ENCODE data around the gene KLHL21. TPM values are rescaled to one million over a fixed set of nuclear protein-coding genes. Genes with fewer than 3 reads are reported as not detected.

The KLHL21 gene
- total RNA-seq, 2 donors from 2014 or later, result 10.9 to 13.2 TPM

- WGBS, 2 experiments (ENCODE audit: insufficient coverage in 1 of 2, insufficient read length in 1 of 2), result 92 to 100% methylated on average over 2 to 7 of the region's 8 CpGs
- H3K4me1 ChIP-seq (ENCODE audit: control insufficient read depth, insufficient read depth, low read length), result no peaks in the 10 kb centered on the region
- Mint-ChIP-seq H3K27ac (no peak overlapping the region), H3K27me3 (ENCODE audit: insufficient read depth) (no peaks in the 10 kb centered on the region), H3K4me1 (no peaks in the 10 kb centered on the region), H3K36me3 (ENCODE audit: low read depth) (peaks cover 61% of the 10 kb centered on the region), H3K9me3 (no peaks in the 10 kb centered on the region), H3K4me3 (no peak overlapping the region)
- no peaks in the 10 kb centered on the region for H3K9me3 ChIP-seq (ENCODE audit: control insufficient read depth, low read length)
- no peak overlapping the region for H3K27ac ChIP-seq (ENCODE audit: low read depth, low read length)
- no peaks in the 10 kb centered on the region for H3K27me3 ChIP-seq (ENCODE audit: control insufficient read depth, insufficient read depth, low read length, poor library complexity, severe bottlenecking)
- H3K9ac ChIP-seq (ENCODE audit: extremely low read depth, low read length, poor library complexity, severe bottlenecking), result no peak overlapping the region
- no peak for DNase-seq
- TF ChIP-seq, protein P1, sequence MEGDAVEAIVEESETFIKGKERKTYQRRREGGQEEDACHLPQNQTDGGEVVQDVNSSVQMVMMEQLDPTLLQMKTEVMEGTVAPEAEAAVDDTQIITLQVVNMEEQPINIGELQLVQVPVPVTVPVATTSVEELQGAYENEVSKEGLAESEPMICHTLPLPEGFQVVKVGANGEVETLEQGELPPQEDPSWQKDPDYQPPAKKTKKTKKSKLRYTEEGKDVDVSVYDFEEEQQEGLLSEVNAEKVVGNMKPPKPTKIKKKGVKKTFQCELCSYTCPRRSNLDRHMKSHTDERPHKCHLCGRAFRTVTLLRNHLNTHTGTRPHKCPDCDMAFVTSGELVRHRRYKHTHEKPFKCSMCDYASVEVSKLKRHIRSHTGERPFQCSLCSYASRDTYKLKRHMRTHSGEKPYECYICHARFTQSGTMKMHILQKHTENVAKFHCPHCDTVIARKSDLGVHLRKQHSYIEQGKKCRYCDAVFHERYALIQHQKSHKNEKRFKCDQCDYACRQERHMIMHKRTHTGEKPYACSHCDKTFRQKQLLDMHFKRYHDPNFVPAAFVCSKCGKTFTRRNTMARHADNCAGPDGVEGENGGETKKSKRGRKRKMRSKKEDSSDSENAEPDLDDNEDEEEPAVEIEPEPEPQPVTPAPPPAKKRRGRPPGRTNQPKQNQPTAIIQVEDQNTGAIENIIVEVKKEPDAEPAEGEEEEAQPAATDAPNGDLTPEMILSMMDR (conservative IDR thresholded peaks at IDR 0.05), result no peak
- no peak overlapping the region for H3K4me3 ChIP-seq (ENCODE audit: low read length)
- peaks cover 54% of the 10 kb centered on the region for H3K36me3 ChIP-seq (ENCODE audit: control insufficient read depth, insufficient read depth, low read length)
Observed at GRCh38 chr1:6631058-6631457, 28.4 kb upstream of the KLHL21 start.

GRCh38 chr1:6630027-6630426, 27.4 kb upstream of the KLHL21 start:
- H3K4me1 ChIP-seq (ENCODE audit: control insufficient read depth, insufficient read depth, low read length), result no peaks in the 10 kb centered on the region
- no peak overlapping the region for H3K27ac ChIP-seq (ENCODE audit: low read depth, low read length)
- no peak for DNase-seq
- H3K27ac Mint-ChIP-seq, result no peak overlapping the region
- H3K9ac ChIP-seq (ENCODE audit: extremely low read depth, low read length, poor library complexity, severe bottlenecking), result no peak overlapping the region
- no peaks in the 10 kb centered on the region for H3K27me3 Mint-ChIP-seq (ENCODE audit: insufficient read depth)
- H3K4me1 Mint-ChIP-seq, result no peaks in the 10 kb centered on the region
- no peaks in the 10 kb centered on the region for H3K27me3 ChIP-seq (ENCODE audit: control insufficient read depth, insufficient read depth, low read length, poor library complexity, severe bottlenecking)
- TF ChIP-seq, protein P1 (conservative IDR thresholded peaks at IDR 0.05), result no peak
- H3K4me3 Mint-ChIP-seq, result no peak overlapping the region
- peaks cover 51% of the 10 kb centered on the region for H3K36me3 ChIP-seq (ENCODE audit: control insufficient read depth, insufficient read depth, low read length)
- H3K9me3 ChIP-seq (ENCODE audit: control insufficient read depth, low read length), result no peaks in the 10 kb centered on the region
- H3K9me3 Mint-ChIP-seq, result no peaks in the 10 kb centered on the region
- H3K4me3 ChIP-seq (ENCODE audit: low read length), result no peak overlapping the region
- WGBS, 2 experiments (ENCODE audit: insufficient coverage in 1 of 2, insufficient read length in 1 of 2), result 92 to 95% methylated on average over 7 to 8 of the region's 8 CpGs
- peaks cover 57% of the 10 kb centered on the region for H3K36me3 Mint-ChIP-seq (ENCODE audit: low read depth)

GRCh38 chr1:6628971-6629479, 26.4 kb upstream of the KLHL21 start:
- H3K36me3 ChIP-seq (ENCODE audit: control insufficient read depth, insufficient read depth, low read length), result peaks cover 52% of the 10 kb centered on the region
- Mint-ChIP-seq H3K9me3 (no peaks in the 10 kb centered on the region), H3K27ac (no peak overlapping the region), H3K27me3 (ENCODE audit: insufficient read depth) (no peaks in the 10 kb centered on the region), H3K36me3 (ENCODE audit: low read depth) (peaks cover 54% of the 10 kb centered on the region), H3K4me3 (no peak overlapping the region), H3K4me1 (no peaks in the 10 kb centered on the region)
- 90 to 96% methylated on average over 1 to 12 of the region's 12 CpGs for WGBS, 2 experiments (ENCODE audit: insufficient coverage in 1 of 2, insufficient read length in 1 of 2)
- no peak overlapping the region for H3K27ac ChIP-seq (ENCODE audit: low read depth, low read length)
- H3K9ac ChIP-seq (ENCODE audit: extremely low read depth, low read length, poor library complexity, severe bottlenecking), result no peak overlapping the region
- TF ChIP-seq, protein P1 (conservative IDR thresholded peaks at IDR 0.05), result no peak
- H3K4me3 ChIP-seq (ENCODE audit: low read length), result no peak overlapping the region
- H3K27me3 ChIP-seq (ENCODE audit: control insufficient read depth, insufficient read depth, low read length, poor library complexity, severe bottlenecking), result no peaks in the 10 kb centered on the region
- no peaks in the 10 kb centered on the region for H3K4me1 ChIP-seq (ENCODE audit: control insufficient read depth, insufficient read depth, low read length)
- H3K9me3 ChIP-seq (ENCODE audit: control insufficient read depth, low read length), result no peaks in the 10 kb centered on the region
- no peak for DNase-seq
